Kidney (tissue), 14 donors: ENCODE measurements around the gene MAN2A2. TPM values are rescaled to one million over a fixed set of nuclear protein-coding genes. Genes with fewer than 3 reads are reported as not detected.

Experiments
- DNase-seq, 5 donors: peaks; one replicate each; pipeline ENCODE4 v3.0.0-alpha.2; 2013 to 2020
- FAIRE-seq: peaks from 2 replicates; lab custom pipeline; 2012; peaks lifted over from hg19 to GRCh38; lab: Jason Lieb, UNC
- H3K27ac ChIP-seq, 2 donors: one replicate each; pipeline ENCODE4 v1.7.0; 2013; ENCODE audit warnings: low read depth in 2 of 2, low read length in 2 of 2, inconsistent platforms in 1 of 2
- H3K27me3 ChIP-seq: one replicate; pipeline ENCODE4 v1.7.1; 2013; ENCODE audit warnings: low read length, inconsistent platforms; ENCODE audit not compliant: control insufficient read depth, insufficient read depth
- H3K36me3 ChIP-seq, 3 donors: one replicate each; pipeline versions ENCODE4 v1.7.0 to v1.7.1; 2013; ENCODE audit warnings: low read length in 3 of 3, control low read depth in 1 of 3, inconsistent platforms in 1 of 3; ENCODE audit not compliant: insufficient read depth in 3 of 3, control insufficient read depth in 2 of 3
- H3K4me1 ChIP-seq, 3 donors: one replicate each; pipeline versions ENCODE4 v1.7.0 to v1.7.1; 2013; ENCODE audit warnings: low read length in 3 of 3, inconsistent platforms in 1 of 3, low read depth in 1 of 3; ENCODE audit not compliant: control insufficient read depth in 2 of 3, insufficient read depth in 2 of 3
- H3K4me3 ChIP-seq, 3 donors: one replicate each; pipeline versions ENCODE4 v1.7.0 to v1.8.1; 2013; ENCODE audit warnings: low read length in 3 of 3, control low read depth in 1 of 3, inconsistent platforms in 1 of 3
- H3K9ac ChIP-seq, 3 donors: one replicate each; pipeline versions ENCODE4 v1.7.0 to v1.7.1; 2013; ENCODE audit warnings: low read length in 3 of 3, control low read depth in 1 of 3, inconsistent platforms in 1 of 3
- H3K9me3 ChIP-seq, 3 donors: one replicate each; pipeline versions ENCODE4 v1.7.0 to v1.7.1; 2013; ENCODE audit warnings: low read length in 3 of 3, control low read depth in 1 of 3, inconsistent platforms in 1 of 3; ENCODE audit not compliant: control insufficient read depth in 2 of 3, insufficient read depth in 1 of 3
- intact Hi-C: fragments of 100-400 bp; cut with DNase I; formaldehyde crosslinking; loops from one replicate; pipeline ENCODE4 v1.11.1; 2022
- polyA plus RNA-seq: library from polyadenylated mRNA; stranded (reverse); fragments of 350-450 nt; fragmentation: Illumina TruSeq; extraction: RNeasy Lipid Tissue Mini Kit (QIAGEN cat#74804); gene quantifications from one replicate; pipeline ENCODE4 v1.2.3, GENCODE V29; 2014; ENCODE audit warnings: low read depth, low replicate concordance; ENCODE audit not compliant: insufficient read depth
- total RNA-seq: library from RNA; stranded (reverse); fragmentation: NEBNext Ultra II Directional; extraction: Animal tissue kit (Norgen Biotek cat#: 25700); gene quantifications from one replicate; pipeline ENCODE4 v1.2.1, GENCODE V29; 2021
- TF ChIP-seq, protein P1 (sequence below): IDR thresholded peaks from 3 replicates; pipeline ENCODE4 v1.5.1; 2012; ENCODE audit warnings: mild to moderate bottlenecking, moderate library complexity, borderline replicate concordance; ENCODE audit not compliant: insufficient read depth; ENCODE audit errors: extremely low read depth
- donor health status: control.
- donor health status: control.
- donor health status: control.
- donor health status: control.
- donor health status: control.
- donor health status: DM: yes; HTN: yes; CAD: no.
- donor health status: Normal renal cell carcinoma (clear cell type).

The MAN2A2 gene
- total and polyA plus RNA-seq, 2 donors from 2014 or later: 11.4 to 56.3 TPM

DNA sequence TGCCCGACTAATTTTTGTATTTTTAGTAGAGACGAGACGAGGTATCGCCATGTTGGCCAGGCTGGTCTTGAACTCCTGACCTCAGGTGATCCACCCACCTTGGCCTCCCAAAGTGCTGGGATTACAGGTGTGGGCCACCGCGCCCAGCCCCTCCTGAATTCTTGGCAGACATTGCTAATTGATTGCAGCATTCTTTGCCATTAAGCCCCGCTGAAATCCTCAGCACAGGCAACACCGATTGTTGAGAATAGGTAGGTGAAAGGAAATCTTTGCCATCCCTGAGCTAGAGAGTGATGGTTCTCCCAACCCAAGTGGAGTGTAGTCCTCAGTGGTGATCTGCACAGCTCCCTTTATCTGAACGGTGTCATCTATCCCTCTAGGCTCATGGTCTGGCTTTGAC lies 1.6 kb downstream of the MAN2A2 start:
- Histone ChIP-seq H3K27me3 (no peaks in the 10 kb centered on the region), H3K27ac (no peak overlapping the region), H3K4me3 (no peak overlapping the region), H3K36me3 (peaks cover 0 to 35% (median 30%) of the 10 kb centered on the region in 3 donors), H3K4me1 (peaks cover 0 to 13% (median 13%) of the 10 kb centered on the region in 3 donors), H3K9ac (no peak overlapping the region), H3K9me3 (no peaks in the 10 kb centered on the region)
- TF ChIP-seq, protein P1, sequence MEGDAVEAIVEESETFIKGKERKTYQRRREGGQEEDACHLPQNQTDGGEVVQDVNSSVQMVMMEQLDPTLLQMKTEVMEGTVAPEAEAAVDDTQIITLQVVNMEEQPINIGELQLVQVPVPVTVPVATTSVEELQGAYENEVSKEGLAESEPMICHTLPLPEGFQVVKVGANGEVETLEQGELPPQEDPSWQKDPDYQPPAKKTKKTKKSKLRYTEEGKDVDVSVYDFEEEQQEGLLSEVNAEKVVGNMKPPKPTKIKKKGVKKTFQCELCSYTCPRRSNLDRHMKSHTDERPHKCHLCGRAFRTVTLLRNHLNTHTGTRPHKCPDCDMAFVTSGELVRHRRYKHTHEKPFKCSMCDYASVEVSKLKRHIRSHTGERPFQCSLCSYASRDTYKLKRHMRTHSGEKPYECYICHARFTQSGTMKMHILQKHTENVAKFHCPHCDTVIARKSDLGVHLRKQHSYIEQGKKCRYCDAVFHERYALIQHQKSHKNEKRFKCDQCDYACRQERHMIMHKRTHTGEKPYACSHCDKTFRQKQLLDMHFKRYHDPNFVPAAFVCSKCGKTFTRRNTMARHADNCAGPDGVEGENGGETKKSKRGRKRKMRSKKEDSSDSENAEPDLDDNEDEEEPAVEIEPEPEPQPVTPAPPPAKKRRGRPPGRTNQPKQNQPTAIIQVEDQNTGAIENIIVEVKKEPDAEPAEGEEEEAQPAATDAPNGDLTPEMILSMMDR: no peak
- DNase-seq (peak in 1 of 5 donors; percentile 12), FAIRE-seq (no peak)
- intact Hi-C loops: no loop called here

DNA sequence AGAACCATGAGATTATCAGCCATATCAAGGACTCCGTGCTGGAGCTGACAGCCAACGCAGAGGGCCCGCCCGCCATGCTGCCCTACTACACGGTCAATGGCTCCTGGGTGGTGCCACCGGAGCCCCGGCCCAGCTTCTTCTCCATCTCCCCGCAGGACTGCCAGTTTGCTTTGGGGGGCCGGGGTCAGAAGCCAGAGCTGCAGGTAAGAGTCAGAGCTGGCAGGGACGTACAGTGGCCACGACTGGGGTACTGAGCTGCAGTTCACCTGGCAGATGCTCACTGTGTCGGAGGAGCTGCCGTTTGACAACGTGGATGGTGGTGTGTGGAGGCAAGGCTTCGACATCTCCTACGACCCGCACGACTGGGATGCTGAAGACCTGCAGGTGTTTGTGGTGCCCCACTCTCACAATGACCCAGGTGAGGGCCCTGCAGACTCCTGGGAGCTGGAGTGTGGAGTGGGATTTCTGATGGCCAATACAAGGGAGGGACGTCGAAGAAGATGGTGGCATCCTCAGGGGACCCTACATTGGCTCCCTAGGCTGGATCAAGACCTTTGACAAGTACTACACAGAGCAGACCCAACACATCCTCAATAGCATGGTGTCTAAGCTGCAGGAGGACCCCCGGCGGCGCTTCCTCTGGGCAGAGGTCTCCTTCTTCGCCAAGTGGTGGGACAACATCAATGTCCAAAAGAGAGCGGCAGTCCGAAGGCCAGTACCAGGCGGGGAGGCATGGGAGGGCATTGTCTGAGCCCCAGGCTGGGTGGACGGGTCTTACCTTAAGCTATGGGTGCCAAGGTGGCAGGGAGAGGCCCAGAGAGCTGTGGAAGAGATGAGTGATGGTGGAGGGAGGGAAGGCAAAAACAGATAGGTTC lies 2.4 kb downstream of the MAN2A2 start:
- FAIRE-seq (no peak), DNase-seq (peak in 1 of 5 donors; percentile 67)
- H3K4me1 ChIP-seq: peaks cover 0 to 13% (median 13%) of the 10 kb centered on the region in 3 donors
- H3K9me3 ChIP-seq: no peaks in the 10 kb centered on the region
- H3K36me3 ChIP-seq: peaks cover 0 to 42% (median 37%) of the 10 kb centered on the region in 3 donors
- intact Hi-C loops: no loop called here
- no peaks in the 10 kb centered on the region for H3K27me3 ChIP-seq
- H3K27ac ChIP-seq: no peak overlapping the region
- H3K9ac ChIP-seq: no peak overlapping the region
- no peak overlapping the region for H3K4me3 ChIP-seq
- TF ChIP-seq, protein P1: no peak

GRCh38 chr15:90906181-90906849 lies 3.2 kb downstream of the MAN2A2 start:
- DNase-seq (peak in 1 of 5 donors; percentile 61), FAIRE-seq (no peak)
- Histone ChIP-seq H3K36me3 (peaks cover 0 to 50% (median 44%) of the 10 kb centered on the region in 3 donors), H3K4me3 (no peak overlapping the region), H3K4me1 (peaks cover 0 to 13% (median 13%) of the 10 kb centered on the region in 3 donors), H3K27ac (no peak overlapping the region), H3K9me3 (no peaks in the 10 kb centered on the region), H3K9ac (no peak overlapping the region), H3K27me3 (no peaks in the 10 kb centered on the region)
- TF ChIP-seq, protein P1: no peak
- intact Hi-C loops: no loop called here
